Adrenal gland (tissue), 12 donors: ENCODE measurements around the gene CALB2. TPM values are rescaled to one million over a fixed set of nuclear protein-coding genes. Genes with fewer than 3 reads are reported as not detected.

ENCODE experiments used
- DNase-seq, 7 donors: peaks; one replicate each; pipeline ENCODE4 v3.0.0-alpha.2; 2019 to 2020
- H3K27ac ChIP-seq, 5 donors: fragments of 200-600 bp; sonication (generic) in 4 of 5; 1 replicate in 3 of 5; 2 replicates in 2 of 5; pipeline versions ENCODE4 v1.5.1 to v1.8.0; 2016 to 2020; ENCODE audit warnings: mild to moderate bottlenecking in 1 of 5
- H3K27me3 ChIP-seq: fragments of 200-600 bp; 2 replicates; pipeline ENCODE4 v1.8.0; 2021
- H3K36me3 ChIP-seq, 2 donors: fragments of 200-600 bp; replicated peaks in 1 of 2; 1 replicate in 1 of 2; 2 replicates in 1 of 2; pipeline versions ENCODE4 v1.5.1 to v1.8.0; 2018 to 2022
- H3K4me1 ChIP-seq, 2 donors: fragments of 200-600 bp; replicated peaks in 1 of 2; 1 replicate in 1 of 2; 2 replicates in 1 of 2; pipeline versions ENCODE4 v1.5.1 to v1.8.0; 2018 to 2021
- H3K4me3 ChIP-seq, 4 donors: fragments of 200-600 bp; sonication (generic) in 3 of 4; one replicate each; pipeline ENCODE4 v1.5.1; 2016 to 2018
- H3K9me3 ChIP-seq, 3 donors: fragments of 200-600 bp; sonication (generic) in 1 of 3; replicated peaks in 1 of 3; 1 replicate in 2 of 3; 2 replicates in 1 of 3; pipeline versions ENCODE4 v1.5.1 to v1.8.0; 2016 to 2021
- CTCF ChIP-seq, 6 experiments: fragments of 450-650 bp in 4 of 6; fragments of 200-600 bp in 2 of 6; sonication (generic) in 1 of 6; IDR thresholded peaks; 1 replicate in 5 of 6; 2 replicates in 1 of 6; pipeline versions ENCODE4 v1.5.1 to v1.8.0; 2016 to 2021; ENCODE audit warnings: antibody characterized with exemption in 6 of 6, mild to moderate bottlenecking in 2 of 6, moderate library complexity in 1 of 6
- POLR2A ChIP-seq, 2 donors: fragments of 450-650 bp; IDR thresholded peaks; one replicate each; pipeline ENCODE4 v1.6.1; 2017; ENCODE audit warnings: antibody characterized with exemption in 2 of 2, mild to moderate bottlenecking in 2 of 2, moderate library complexity in 1 of 2
- WGBS, 4 donors: extraction: QIAGEN DNeasy Blood & Tissue Kit in 2 of 4; methylation state at CpG; one replicate each; pipeline versions ENCODE4 v1.1.5 to v1.1.7; 2013 to 2017; 5-methylcytosine and 5-hydroxymethylcytosine counted together
- intact Hi-C, 2 donors: fragments of 100-400 bp; cut with DNase I; formaldehyde crosslinking; loops; one replicate each; pipeline versions ENCODE4 v1.14.1 to v1.15.0; 2022 to 2023
- polyA plus RNA-seq, 3 donors: library from polyadenylated mRNA; stranded (reverse); fragments of 200-250 nt in 2 of 3; fragments of 350-450 nt in 1 of 3; fragmentation: Illumina TruSeq in 1 of 3; extraction: RNeasy Lipid Tissue Mini Kit (QIAGEN cat#74804) in 1 of 3; gene quantifications; one replicate each; pipeline ENCODE4 v1.2.3, GENCODE V29; 2013 to 2014
- total RNA-seq, 9 donors: library from RNA; depleted of rRNA in 4 of 9; stranded (reverse); fragments of >200 nt in 4 of 9; fragments of 120-200 nt in 1 of 9; fragmentation: NEBNext Ultra II Directional in 1 of 9; extraction: Animal tissue kit (Norgen Biotek cat#: 25700) in 1 of 9; gene quantifications; one replicate each; pipeline versions ENCODE4 v1.1.0 to v1.2.4, GENCODE V29; 2013 to 2023
- donor health status: healthy with polysubstance abuse.
- donor health status: Bipolar disorder and iron deficiency.
- donor health status: DM: yes; HTN: yes; CAD: no.
- donor health status: DM: no; HTN: no; CAD: no.
- donor health status: DM: no; HTN: no; CAD: no.
- donor health status: DM: yes; HTN: yes; CAD: no.

The CALB2 gene
- total and polyA plus RNA-seq, 12 donors = 0.83 to 68.5 (median 33.0) TPM

DNA sequence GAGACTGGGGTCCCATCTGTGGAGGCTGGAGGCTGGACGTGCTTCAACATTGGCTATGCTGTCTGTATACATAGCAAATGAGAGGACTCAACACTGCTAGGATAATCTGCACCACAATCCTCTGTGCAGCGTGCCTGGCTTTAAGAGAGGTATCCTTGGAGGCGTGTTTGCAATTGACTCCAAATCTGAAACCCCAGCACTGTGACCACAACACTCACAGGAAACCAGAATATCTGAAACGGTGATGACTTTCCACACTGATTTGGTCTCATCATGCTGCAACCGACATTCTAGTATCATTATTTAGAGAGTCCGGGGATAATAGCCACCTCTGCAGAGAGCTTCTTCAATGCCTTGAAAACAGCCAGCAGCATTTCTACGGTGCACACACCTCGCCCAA lies 48.2 kb downstream of the CALB2 start:
- no peak for DNase-seq
- WGBS, 4 donors = 51 to 72% (median 67%) methylated on average over 6 to 8 of the region's 8 CpGs
- H3K27me3 ChIP-seq = peaks cover 4% of the 10 kb centered on the region
- no peaks in the 10 kb centered on the region for H3K36me3 ChIP-seq
- TF ChIP-seq POLR2A (IDR thresholded peaks at IDR 0.05) (no peak), CTCF (IDR thresholded peaks at IDR 0.05) (no peak)
- H3K4me3 ChIP-seq = no peak overlapping the region
- no peaks in the 10 kb centered on the region for H3K9me3 ChIP-seq
- no peaks in the 10 kb centered on the region for H3K4me1 ChIP-seq
- intact Hi-C loops = no loop called here
- H3K27ac ChIP-seq = no peak overlapping the region

DNA sequence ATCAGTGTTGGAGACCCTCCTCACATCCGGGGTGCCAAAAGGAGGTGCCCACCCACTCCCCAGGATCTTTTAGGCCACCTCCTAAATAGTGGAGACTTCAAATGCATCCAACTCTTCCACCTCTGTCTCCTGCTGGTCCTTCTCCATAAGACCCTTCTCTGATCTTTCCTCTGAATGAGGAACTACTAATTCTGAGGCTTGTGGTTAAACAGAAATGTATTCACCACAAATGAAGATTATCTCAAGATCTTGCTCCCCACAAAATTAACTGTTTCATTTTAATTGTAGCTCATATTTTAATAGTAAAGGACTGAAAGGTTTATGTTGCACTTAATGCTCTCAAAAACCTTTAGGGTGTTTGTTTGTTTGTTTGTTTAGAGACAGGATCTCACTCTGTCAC lies 49.2 kb downstream of the CALB2 start:
- TF ChIP-seq POLR2A (IDR thresholded peaks at IDR 0.05) = no peak
- no peak for TF ChIP-seq CTCF (IDR thresholded peaks at IDR 0.05)
- 50 to 68% (median 58%) methylated on average over 1 of the region's 1 CpG for WGBS, 4 donors
- no peak overlapping the region for H3K27ac ChIP-seq
- no peak overlapping the region for H3K4me3 ChIP-seq
- peaks cover 4% of the 10 kb centered on the region for H3K27me3 ChIP-seq
- H3K36me3 ChIP-seq = no peaks in the 10 kb centered on the region
- no peaks in the 10 kb centered on the region for H3K9me3 ChIP-seq
- intact Hi-C loops = no loop called here
- DNase-seq = no peak
- H3K4me1 ChIP-seq = peaks cover 0 to 6% of the 10 kb centered on the region in 2 donors

- H3K27ac ChIP-seq = no peak overlapping the region
- peaks cover 0 to 6% of the 10 kb centered on the region in 2 donors for H3K4me1 ChIP-seq
- TF ChIP-seq CTCF (IDR thresholded peaks at IDR 0.05) (no peak), POLR2A (IDR thresholded peaks at IDR 0.05) (no peak)
- WGBS, 4 donors = 34 to 55% (median 49%) methylated on average over 3 of the region's 3 CpGs
- H3K36me3 ChIP-seq = no peaks in the 10 kb centered on the region
- peaks cover 4% of the 10 kb centered on the region for H3K27me3 ChIP-seq
- intact Hi-C loops = no loop called here
- H3K9me3 ChIP-seq = no peaks in the 10 kb centered on the region
- DNase-seq = no peak
- H3K4me3 ChIP-seq = no peak overlapping the region
These were observed 50.0 kb downstream of the CALB2 start for GRCh38 chr16:71408536-71408935.

DNA sequence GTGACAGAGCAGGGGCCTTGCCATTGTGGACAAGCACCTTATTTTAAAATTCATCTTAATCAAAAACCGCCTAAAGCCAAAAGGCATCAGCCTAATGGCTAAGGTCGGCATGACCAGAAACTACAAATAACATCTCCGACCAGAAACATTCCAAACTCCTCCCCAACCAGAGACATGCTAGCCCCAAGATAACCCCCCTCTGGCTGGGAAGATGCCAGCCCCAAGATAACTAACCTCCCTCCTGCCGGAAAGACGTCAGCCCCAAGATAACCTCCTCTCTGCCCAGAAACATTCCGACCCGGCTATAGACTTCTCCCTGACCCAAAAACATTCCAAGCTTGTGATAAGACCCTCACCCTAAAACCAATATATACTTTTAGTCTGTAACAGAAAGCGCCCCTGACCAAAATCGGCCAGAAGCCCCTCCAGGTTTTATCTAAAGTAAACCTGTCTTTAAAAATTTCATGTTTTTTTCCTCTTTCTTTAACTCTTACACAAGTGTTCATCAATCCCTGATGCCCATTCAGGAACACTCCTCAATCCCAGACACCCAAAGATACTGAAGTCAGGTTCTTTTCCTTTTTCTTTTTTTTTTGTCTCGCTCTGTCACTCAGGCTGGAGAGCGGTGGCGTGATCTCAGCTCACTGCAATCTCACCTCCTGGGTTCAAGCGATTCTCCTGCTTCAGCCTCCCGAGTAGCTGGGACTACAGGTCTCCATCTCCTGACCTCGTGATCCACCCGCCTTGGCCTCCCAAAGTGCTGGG lies 50.7 kb downstream of the CALB2 start:
- WGBS, 4 donors = 44 to 51% (median 48%) methylated on average over 16 of the region's 16 CpGs
- Histone ChIP-seq H3K4me3 (no peak overlapping the region), H3K36me3 (no peaks in the 10 kb centered on the region), H3K27ac (no peak overlapping the region), H3K9me3 (no peaks in the 10 kb centered on the region), H3K4me1 (peaks cover 0 to 6% of the 10 kb centered on the region in 2 donors), H3K27me3 (peaks cover 4% of the 10 kb centered on the region)
- DNase-seq = peak in 4 of 7 donors; percentile 22 to 50 (median 26)
- TF ChIP-seq CTCF (IDR thresholded peaks at IDR 0.05) = no peak
- no peak for TF ChIP-seq POLR2A (IDR thresholded peaks at IDR 0.05)
- intact Hi-C loops = no loop called here
